Central memory CD8-positive, alpha-beta T cell (primary cell): Measurements from ENCODE around the gene ELOVL7.
"Not testable (repeated sequence)": the region's sequence is repeated elsewhere in the genome, so short reads cannot be mapped to it uniquely, and the experiment has no call there.

Experiments
- ATAC-seq: fragments of 150-1000 bp; cut with Tn5 transposase; replicated peaks from 2 replicates; pipeline ENCODE4 v1.10.0; 2022; ENCODE audit warnings: mild to moderate bottlenecking, moderate FRiP score, moderate number of reproducible peaks; ENCODE audit not compliant: poor library complexity, severe bottlenecking; ENCODE audit errors: extremely low read depth
- DNase-seq, 2 donors: peaks; one replicate each; pipeline ENCODE4 v3.0.0; 2021; ENCODE audit warnings: low spot score in 2 of 2
- H3K27ac Mint-ChIP-seq: one replicate; pipeline ENCODE4 v1.8.0; 2022; ENCODE audit warnings: low read depth, mild to moderate bottlenecking, moderate library complexity, mixed read lengths
- H3K27me3 Mint-ChIP-seq: one replicate; pipeline ENCODE4 v1.8.0; 2022; ENCODE audit warnings: mixed read lengths
- H3K36me3 Mint-ChIP-seq: one replicate; pipeline ENCODE4 v1.8.0; 2022; ENCODE audit warnings: mild to moderate bottlenecking, moderate library complexity, mixed read lengths; ENCODE audit not compliant: insufficient read depth
- H3K4me1 Mint-ChIP-seq: one replicate; pipeline ENCODE4 v1.8.0; 2022; ENCODE audit warnings: mixed read lengths
- H3K4me3 Mint-ChIP-seq: one replicate; pipeline ENCODE4 v1.8.0; 2022; ENCODE audit warnings: mild to moderate bottlenecking, moderate library complexity, mixed read lengths
- H3K9me3 Mint-ChIP-seq: one replicate; pipeline ENCODE4 v1.8.0; 2022; ENCODE audit warnings: mixed read lengths

ELOVL7 gene

DNA sequence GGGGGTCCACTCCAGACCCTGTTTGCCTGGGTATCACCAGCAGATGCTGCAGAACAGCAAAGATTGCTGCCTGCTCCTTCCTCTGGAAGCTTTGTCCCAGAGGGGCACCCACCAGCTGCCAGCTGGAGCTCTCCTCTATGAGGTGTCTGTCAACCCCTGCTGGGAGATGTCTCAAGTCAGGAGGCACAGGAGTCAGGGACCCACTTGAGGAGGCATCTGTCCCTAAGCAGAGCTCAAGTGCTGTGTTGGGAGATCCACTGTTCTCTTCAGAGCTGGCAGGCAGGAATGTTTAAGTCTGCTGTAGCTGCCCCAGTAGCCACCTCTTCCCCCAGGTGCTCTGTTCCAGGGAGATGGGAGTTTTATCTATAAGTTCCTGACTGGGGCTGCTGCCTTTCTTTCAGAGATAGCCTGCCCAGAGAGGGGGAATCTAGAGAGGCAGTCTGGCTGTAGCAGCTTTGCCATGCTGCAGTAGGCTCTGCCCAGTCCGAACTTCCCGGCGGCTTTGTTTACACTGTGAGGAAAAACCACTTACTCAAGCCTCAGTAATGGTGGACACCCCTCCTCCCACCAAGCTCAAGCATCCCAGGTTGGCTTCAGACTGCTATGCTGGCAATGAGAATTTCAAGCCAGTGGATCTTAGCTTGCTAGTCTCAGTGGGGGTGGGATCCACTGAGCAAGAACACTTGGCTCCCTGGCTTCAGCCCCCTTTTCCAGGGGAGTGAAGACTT, 128.7 kb downstream of the ELOVL7 start:
- H3K4me1 Mint-ChIP-seq, H3K27ac Mint-ChIP-seq, ATAC-seq, H3K36me3 Mint-ChIP-seq, H3K9me3 Mint-ChIP-seq, H3K4me3 Mint-ChIP-seq, DNase-seq: not testable (repeated sequence)
- peaks cover 78% of the 10 kb centered on the region for H3K27me3 Mint-ChIP-seq

- no peak for ATAC-seq
- Mint-ChIP-seq H3K36me3 (no peaks in the 10 kb centered on the region), H3K4me1 (no peaks in the 10 kb centered on the region), H3K9me3 (no peaks in the 10 kb centered on the region), H3K27me3 (peaks cover 54% of the 10 kb centered on the region), H3K4me3 (no peak overlapping the region), H3K27ac (no peak overlapping the region)
- DNase-seq, result no peak
Measured at GRCh38 chr5:60712950-60713349, 131.1 kb downstream of the ELOVL7 start.

DNA sequence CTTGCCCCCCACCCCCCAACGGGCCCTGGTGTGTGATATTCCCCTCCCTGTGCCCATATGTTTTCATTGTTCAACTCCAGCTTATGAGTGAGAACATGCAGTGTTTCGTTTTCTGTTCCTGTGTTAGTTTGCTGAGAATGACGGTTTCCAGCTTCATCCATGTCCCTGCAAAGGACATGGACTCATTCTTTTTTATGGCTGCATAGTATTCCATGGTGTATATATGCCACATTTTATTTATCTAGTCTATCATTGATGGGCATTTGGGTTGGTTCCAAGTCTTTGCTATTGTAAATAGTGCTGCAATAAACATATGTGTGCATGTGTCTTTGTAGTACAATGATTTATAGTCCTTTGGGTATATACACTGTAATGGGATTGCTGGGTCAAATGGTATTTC, 132.2 kb downstream of the ELOVL7 start:
- not testable (repeated sequence) for DNase-seq, H3K36me3 Mint-ChIP-seq, H3K4me1 Mint-ChIP-seq, ATAC-seq, H3K27ac Mint-ChIP-seq, H3K4me3 Mint-ChIP-seq, H3K9me3 Mint-ChIP-seq
- peaks cover 44% of the 10 kb centered on the region for H3K27me3 Mint-ChIP-seq

GRCh38 chr5:60710362-60710761, 133.7 kb downstream of the ELOVL7 start:
- H3K4me3 Mint-ChIP-seq, result no peak overlapping the region
- no peak overlapping the region for H3K27ac Mint-ChIP-seq
- peaks cover 32% of the 10 kb centered on the region for H3K27me3 Mint-ChIP-seq
- H3K9me3 Mint-ChIP-seq, result no peaks in the 10 kb centered on the region
- H3K4me1 Mint-ChIP-seq, result no peaks in the 10 kb centered on the region
- DNase-seq (no peak), ATAC-seq (no peak)
- no peaks in the 10 kb centered on the region for H3K36me3 Mint-ChIP-seq

GRCh38 chr5:60705144-60705543, 138.9 kb downstream of the ELOVL7 start:
- Mint-ChIP-seq H3K36me3 (peaks cover 2% of the 10 kb centered on the region), H3K4me3 (no peak overlapping the region), H3K9me3 (no peaks in the 10 kb centered on the region), H3K27me3 (no peaks in the 10 kb centered on the region), H3K4me1 (peaks cover 15% of the 10 kb centered on the region), H3K27ac (no peak overlapping the region)
- ATAC-seq (no peak), DNase-seq (no peak)

DNA sequence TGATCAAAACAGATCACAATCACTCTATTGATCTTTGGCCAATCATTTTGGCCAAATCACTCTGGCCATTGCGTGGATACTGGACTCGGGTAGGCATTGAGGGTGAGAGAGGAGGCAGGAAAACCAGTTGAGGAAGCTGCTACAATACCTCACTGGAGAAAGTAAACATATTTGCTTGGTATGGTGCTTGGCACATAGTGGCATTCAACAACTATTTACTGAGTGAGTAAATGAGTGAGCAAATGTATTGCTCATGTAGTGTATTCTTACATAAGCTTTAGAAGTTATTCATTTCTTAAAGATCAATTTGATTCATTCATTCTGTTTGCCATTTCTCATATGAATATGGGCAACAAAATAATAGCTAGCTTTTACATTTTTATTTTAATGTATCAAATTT, 140.1 kb downstream of the ELOVL7 start:
- H3K4me1 Mint-ChIP-seq, result peaks cover 19% of the 10 kb centered on the region
- H3K9me3 Mint-ChIP-seq, result no peaks in the 10 kb centered on the region
- no peak for ATAC-seq
- H3K4me3 Mint-ChIP-seq, result no peak overlapping the region
- H3K36me3 Mint-ChIP-seq, result peaks cover 2% of the 10 kb centered on the region
- no peak overlapping the region for H3K27ac Mint-ChIP-seq
- H3K27me3 Mint-ChIP-seq, result no peaks in the 10 kb centered on the region
- no peak for DNase-seq
